IMR-90 (cell line): ENCODE measurements around the gene KBTBD6. TPM values are rescaled to one million over a fixed set of nuclear protein-coding genes. Genes with fewer than 3 reads are reported as not detected.

Experiments
- ATAC-seq: fragments of 200-7000 bp; cut with Tn5 transposase; 2 replicates; pipeline ENCODE4 v1.9.1; 2020; ENCODE audit warnings: low read depth, mild to moderate bottlenecking, moderate library complexity
- BruUV-seq: library from RNA; stranded (reverse); fragments of 400-500 nt; replicated peaks from 2 replicates; lab custom pipeline; 2021; lab: Mats Ljungman, UMichigan
- CTCF ChIA-PET: fragments of 300-600 bp; formaldehyde crosslinking; extraction: SDS; loops from one replicate; lab custom pipeline; 2021; ENCODE audit warnings: antibody characterized with exemption; lab: Yijun Ruan, JAX
- POLR2A ChIA-PET: fragments of 300-600 bp; sonication (Branson Sonifier 250); formaldehyde crosslinking; loops from one replicate; lab custom pipeline; 2022; ENCODE audit warnings: antibody characterized with exemption; ENCODE audit not compliant: unreplicated experiment; lab: Charles Lee
- DNase-seq: peaks from one replicate; pipeline ENCODE4 v3.0.0; 2013
- H2AFZ ChIP-seq: replicated peaks from 2 replicates; pipeline ENCODE3; 2013; ENCODE audit warnings: low read length, mild to moderate bottlenecking; ENCODE audit not compliant: poor library complexity
- H2AK5ac ChIP-seq: 2 replicates; pipeline ENCODE4 v1.6.1; 2013; ENCODE audit warnings: low read depth, low read length, inconsistent platforms
- H2AK9ac ChIP-seq: replicated peaks from 2 replicates; pipeline ENCODE3; 2013; ENCODE audit warnings: mild to moderate bottlenecking, low read depth, low read length, moderate library complexity; ENCODE audit not compliant: poor library complexity
- H2BK120ac ChIP-seq: 2 replicates; pipeline ENCODE4 v1.6.1; 2013; ENCODE audit warnings: low read depth, low read length, inconsistent platforms
- H2BK15ac ChIP-seq: 3 replicates; pipeline ENCODE4 v1.6.1; 2013; ENCODE audit warnings: low read depth, low read length, inconsistent platforms
- H2BK20ac ChIP-seq: 2 replicates; pipeline ENCODE4 v1.6.1; 2013; ENCODE audit warnings: low read depth, mild to moderate bottlenecking, inconsistent platforms, low read length, moderate library complexity
- H2BK5ac ChIP-seq: 2 replicates; pipeline ENCODE4 v1.6.1; 2013; ENCODE audit warnings: mild to moderate bottlenecking, low read depth, low read length, inconsistent platforms; ENCODE audit not compliant: poor library complexity, severe bottlenecking
- H3K14ac ChIP-seq: replicated peaks from 2 replicates; pipeline ENCODE4 v1.6.1; 2013; ENCODE audit warnings: low read depth, low read length, inconsistent platforms
- H3K18ac ChIP-seq: 2 replicates; pipeline ENCODE4 v1.6.1; 2013; ENCODE audit warnings: low read depth, low read length, control low read depth
- H3K23ac ChIP-seq: 2 replicates; pipeline ENCODE4 v1.6.1; 2013; ENCODE audit warnings: low read depth, low read length, inconsistent platforms
- H3K27ac ChIP-seq: 2 replicates; pipeline ENCODE4 v1.5.1; 2013; ENCODE audit warnings: mild to moderate bottlenecking, control low read depth, low read length; ENCODE audit not compliant: insufficient read depth
- H3K27me3 ChIP-seq: 2 replicates; pipeline ENCODE4 v1.6.1; 2013; ENCODE audit warnings: low read length; ENCODE audit not compliant: control insufficient read depth, insufficient read depth
- H3K36me3 ChIP-seq: 2 replicates; pipeline ENCODE4 v1.6.1; 2013; ENCODE audit warnings: low read length, mixed read lengths; ENCODE audit not compliant: control insufficient read depth, insufficient read depth
- H3K4ac ChIP-seq: 2 replicates; pipeline ENCODE4 v1.6.1; 2013; ENCODE audit warnings: low read depth, low read length, inconsistent platforms
- H3K4me1 ChIP-seq: 2 replicates; pipeline ENCODE4 v1.6.1; 2013; ENCODE audit warnings: low read length, mixed read lengths; ENCODE audit not compliant: control insufficient read depth, insufficient read depth
- H3K4me2 ChIP-seq: 2 replicates; pipeline ENCODE4 v1.6.1; 2013; ENCODE audit warnings: low read depth, mild to moderate bottlenecking, control low read depth, low read length, moderate library complexity
- H3K4me3 ChIP-seq: 2 replicates; pipeline ENCODE4 v1.5.1; 2013; ENCODE audit warnings: low read depth, mild to moderate bottlenecking, control low read depth, low read length, moderate library complexity; ENCODE audit not compliant: insufficient read depth
- H3K56ac ChIP-seq: 2 replicates; pipeline ENCODE4 v1.6.1; 2013; ENCODE audit warnings: low read length, inconsistent platforms; ENCODE audit not compliant: insufficient read depth; ENCODE audit errors: extremely low read depth
- H3K79me1 ChIP-seq, 2 experiments: 2 replicates each; pipeline ENCODE4 v1.6.1; 2013; ENCODE audit warnings: low read length in 2 of 2, inconsistent platforms in 1 of 2, low read depth in 1 of 2
- H3K9ac ChIP-seq: 2 replicates; pipeline ENCODE4 v1.6.1; 2013; ENCODE audit warnings: low read depth, low read length, control low read depth
- H3K9me1 ChIP-seq: 2 replicates; pipeline ENCODE4 v1.6.1; 2013; ENCODE audit warnings: low read length, inconsistent platforms; ENCODE audit not compliant: insufficient read depth
- H3K9me3 ChIP-seq: 2 replicates; pipeline ENCODE4 v1.6.1; 2013; ENCODE audit warnings: low read length; ENCODE audit not compliant: control insufficient read depth, insufficient read depth
- H4K20me1 ChIP-seq: 2 replicates; pipeline ENCODE4 v1.6.1; 2013; ENCODE audit warnings: low read length, inconsistent platforms; ENCODE audit not compliant: insufficient read depth
- H4K5ac ChIP-seq: 2 replicates; pipeline ENCODE4 v1.6.1; 2013; ENCODE audit warnings: mild to moderate bottlenecking, low read depth, low read length, control low read depth
- H4K8ac ChIP-seq, 2 experiments: 2 replicates each; pipeline ENCODE4 v1.6.1; 2013; ENCODE audit warnings: low read depth in 2 of 2, low read length in 2 of 2, control low read depth in 1 of 2, inconsistent platforms in 1 of 2
- H4K91ac ChIP-seq: 2 replicates; pipeline ENCODE4 v1.6.1; 2013; ENCODE audit warnings: low read depth, low read length, inconsistent platforms; ENCODE audit not compliant: insufficient read depth
- BHLHE40 ChIP-seq: fragments of 150-350 bp; IDR thresholded peaks from 2 replicates; pipeline ENCODE4 v1.6.1; 2016; ENCODE audit warnings: mild to moderate bottlenecking, low read depth, low read length
- CEBPB ChIP-seq: IDR thresholded peaks from 2 replicates; pipeline ENCODE4 v1.6.1; 2012; ENCODE audit warnings: low read depth, low read length, improper control_type of control experiment
- CHD1 ChIP-seq: IDR thresholded peaks from 2 replicates; pipeline ENCODE4 v1.6.1; 2012; ENCODE audit warnings: low read depth, low read length, improper control_type of control experiment
- CTCF ChIP-seq: conservative IDR thresholded peaks from 2 replicates; pipeline ENCODE4 v1.5.1; 2012; ENCODE audit warnings: mild to moderate bottlenecking, low read depth, low read length, improper control_type of control experiment
- FOS ChIP-seq: fragments of 150-350 bp; IDR thresholded peaks from 2 replicates; pipeline ENCODE4 v1.6.1; 2016; ENCODE audit warnings: low read depth, low read length
- MAFK ChIP-seq: IDR thresholded peaks from 2 replicates; pipeline ENCODE4 v1.6.1; 2012; ENCODE audit warnings: low read depth, low read length, improper control_type of control experiment
- MAZ ChIP-seq: IDR thresholded peaks from 2 replicates; pipeline ENCODE4 v1.6.1; 2012; ENCODE audit warnings: low read depth, mild to moderate bottlenecking, low read length, improper control_type of control experiment, moderate library complexity, borderline replicate concordance
- MXI1 ChIP-seq: IDR thresholded peaks from 2 replicates; pipeline ENCODE4 v1.6.1; 2012; ENCODE audit warnings: low read depth, mild to moderate bottlenecking, low read length, moderate library complexity, borderline replicate concordance
- NFE2L2 ChIP-seq: fragments of 150-350 bp; IDR thresholded peaks from 2 replicates; pipeline ENCODE4 v1.6.1; 2016; ENCODE audit warnings: low read depth, mild to moderate bottlenecking, low read length
- POLR2A ChIP-seq: IDR thresholded peaks from 2 replicates; pipeline ENCODE4 v1.6.1; 2012; ENCODE audit warnings: mild to moderate bottlenecking, low read depth, low read length
- RAD21 ChIP-seq: IDR thresholded peaks from 2 replicates; pipeline ENCODE4 v1.6.1; 2012; ENCODE audit warnings: low read length, improper control_type of control experiment
- RCOR1 ChIP-seq: IDR thresholded peaks from 2 replicates; pipeline ENCODE4 v1.6.1; 2012; ENCODE audit warnings: mild to moderate bottlenecking, low read length, improper control_type of control experiment; ENCODE audit not compliant: insufficient replicate concordance
- USF2 ChIP-seq: fragments of 150-350 bp; IDR thresholded peaks from 2 replicates; pipeline ENCODE4 v1.6.1; 2017; ENCODE audit warnings: mild to moderate bottlenecking, antibody characterized with exemption, low read length, low read depth
- WGBS, 2 experiments: methylation state at CpG; one replicate each; pipeline versions ENCODE4 v1.1.5 to v1.1.7; 2013; ENCODE audit warnings: missing lambda C conversion rate in 2 of 2; ENCODE audit not compliant: insufficient read length in 1 of 2; ENCODE audit errors: extremely low coverage in 2 of 2; 5-methylcytosine and 5-hydroxymethylcytosine counted together
- dilution Hi-C: fragments of 300-500 bp; cut with HindIII; formaldehyde crosslinking; loops from one replicate; pipeline ENCODE4 v1.14.3; 2018; ENCODE audit warnings: low sequenced_read_pairs; ENCODE audit not compliant: unreplicated experiment
- in situ Hi-C: fragments of 300-500 bp; cut with MboI; formaldehyde crosslinking; loops from 3 replicates; pipeline ENCODE4 v1.14.3; 2019; ENCODE audit warnings: low sequenced_read_pairs, inconsistent platforms, mixed read lengths
- intact Hi-C: fragments of 100-400 bp; cut with micrococcal nuclease; formaldehyde crosslinking; loops from 2 replicates; pipeline ENCODE4 v1.10.0; 2022
- polyA plus RNA-seq, 3 experiments: library from polyadenylated mRNA; depleted of rRNA; stranded (reverse); fragments of >200 nt; gene quantifications; 2 replicates each; pipeline ENCODE4 v1.2.3, GENCODE V29; 2012; ENCODE audit warnings: low replicate concordance in 1 of 3
- total RNA-seq: library from RNA; depleted of rRNA; stranded (reverse); fragments of >200 nt; gene quantifications from 2 replicates; pipeline ENCODE4 v1.2.3, GENCODE V29; 2012

Gene KBTBD6
- total and polyA plus RNA-seq, 2 of the 4 experiments (the other 2 are of a cell fraction) = 3.6 to 14.7 TPM

GRCh38 chr13:41133951-41134350, 1.3 kb upstream of the KBTBD6 start:
- peaks cover 16% of the 10 kb centered on the region for H3K9me1 ChIP-seq
- POLR2A ChIA-PET = no interaction called here
- peaks cover 20 to 35% of the 10 kb centered on the region in 2 experiments for H3K79me1 ChIP-seq
- no peak overlapping the region for H3K4me2 ChIP-seq
- no peak overlapping the region for H3K56ac ChIP-seq
- H3K23ac ChIP-seq = 0 out of 2 replicates have a peak overlapping the region, but pooled peaks have one; percentile 17
- DNase-seq (no peak), ATAC-seq (no peak)
- no peak overlapping the region for H3K4me3 ChIP-seq
- intact Hi-C loops = loop anchor here (2.0 to 5.0 kb wide), 2 partner anchors 88 to 177 kb away; partner anchors contain the start of gene NAA16
- H3K27me3 ChIP-seq = no peaks in the 10 kb centered on the region
- in situ Hi-C loops = no loop called here
- no peak overlapping the region for H3K14ac ChIP-seq
- no peak overlapping the region for H3K27ac ChIP-seq
- dilution Hi-C loops = no loop called here
- no peak overlapping the region for H3K9ac ChIP-seq
- H4K8ac ChIP-seq = peak overlapping the region; percentile 48 to 75; a peak in 3 of 4 replicates
- H2AFZ ChIP-seq = no peak overlapping the region
- H4K91ac ChIP-seq = peak overlapping the region; percentile 19; the same call in 1 of the 2 replicates
- peaks cover 20% of the 10 kb centered on the region for H3K4me1 ChIP-seq
- CTCF ChIA-PET = interaction anchor here (0.7 kb wide), 1 partner anchor 215 kb away, joined by 3 read pairs; no protein-coding TSS in a partner anchor
- 0 out of 2 replicates have a peak, but pooled peaks cover 7% of the 10 kb centered on the region for H3K36me3 ChIP-seq
- H4K5ac ChIP-seq = peak overlapping the region; percentile 52; the same call in 1 of the 2 replicates
- peak overlapping the region; percentile 89 for H2AK5ac ChIP-seq
- H2BK5ac ChIP-seq = peak overlapping the region; percentile 91
- no peaks in the 10 kb centered on the region for H3K9me3 ChIP-seq
- peak overlapping the region; percentile 58 for H3K4ac ChIP-seq
- H4K20me1 ChIP-seq = no peaks in the 10 kb centered on the region
- 100% methylated on average over 1 of the region's 6 CpGs; no CpG with 5 or more reads in 1 of the 2 experiments for WGBS, 2 experiments
- BruUV-seq = no TSS peak
- H2AK9ac ChIP-seq = no peak overlapping the region
- TF ChIP-seq FOS = no peak
- no peak for TF ChIP-seq RCOR1
- no peak for TF ChIP-seq NFE2L2
- no peak for TF ChIP-seq CEBPB
- no peak for TF ChIP-seq MXI1
- no peak for TF ChIP-seq POLR2A
- TF ChIP-seq USF2 = no peak
- no peak for TF ChIP-seq CHD1
- no peak for TF ChIP-seq MAFK
- TF ChIP-seq CTCF = no peak
- no peak for TF ChIP-seq BHLHE40
- no peak for TF ChIP-seq RAD21
- TF ChIP-seq MAZ = no peak
- no peak overlapping the region for H3K18ac ChIP-seq
- peak overlapping the region; percentile 42 for H2BK120ac ChIP-seq
- H2BK15ac ChIP-seq = peak overlapping the region; percentile 70; the same call in 1 of the 3 replicates
- peak overlapping the region; percentile 3 for H2BK20ac ChIP-seq
